Measurements from ENCODE around the gene ZNF57.
A peak's percentile ranks its signal among the peaks of the same experiment; 100 is the strongest.
"Not testable (repeated sequence)": the region's sequence is repeated elsewhere in the genome, so short reads cannot be mapped to it uniquely, and the experiment has no call there.

ZNF57 gene

DNA sequence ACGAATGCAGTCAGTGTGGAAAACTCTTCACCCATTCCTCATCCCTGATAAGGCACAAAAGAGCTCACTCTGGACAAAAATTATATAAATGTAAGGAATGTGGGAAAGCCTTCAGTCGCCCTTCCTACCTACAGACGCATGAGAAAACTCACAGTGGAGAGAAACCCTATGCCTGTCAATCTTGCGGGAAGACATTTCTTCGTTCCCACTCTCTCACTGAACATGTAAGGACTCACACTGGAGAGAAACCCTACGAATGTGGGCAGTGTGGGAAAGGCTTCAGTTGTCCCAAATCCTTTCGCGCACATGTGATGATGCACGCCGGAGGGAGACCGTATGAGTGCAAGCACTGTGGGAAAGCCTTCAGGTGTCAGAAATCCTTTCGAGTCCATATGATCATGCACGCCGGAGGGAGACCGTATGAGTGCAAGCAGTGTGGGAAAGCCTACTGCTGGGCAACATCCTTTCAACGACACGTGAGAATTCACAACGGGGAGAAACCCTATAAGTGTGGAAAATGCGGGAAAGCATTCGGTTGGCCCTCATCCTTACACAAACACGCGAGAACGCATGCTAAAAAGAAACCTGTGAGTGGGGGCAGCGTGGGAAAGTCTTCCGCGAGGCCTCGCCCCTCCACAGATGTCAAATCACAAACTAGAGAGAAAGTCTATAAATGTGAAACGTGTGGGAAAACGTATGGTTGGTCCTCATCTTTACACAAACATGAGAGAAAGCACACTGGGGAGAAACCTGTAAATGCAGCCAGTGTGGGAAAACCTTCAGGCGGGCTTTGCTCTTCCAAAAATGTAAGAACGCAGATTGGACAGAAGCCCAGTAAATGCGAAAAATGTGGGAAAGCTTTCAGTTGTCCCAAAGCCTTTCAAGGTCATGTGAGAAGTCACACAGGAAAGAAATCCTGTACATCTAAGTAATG lies 23.1 kb upstream of the ZNF57 start:
- H3K36me3 Mint-ChIP-seq: peaks cover 4 to 9% of the 10 kb centered on the region in 2 donors
- DNase-seq: no peak
- no peaks in the 10 kb centered on the region for H3K27me3 Mint-ChIP-seq
- no peaks in the 10 kb centered on the region for H3K4me1 Mint-ChIP-seq
- no peak for ATAC-seq (replicated peaks)
- H3K9me3 Mint-ChIP-seq: peaks cover 5 to 6% of the 10 kb centered on the region in 2 donors
- no peak overlapping the region for H3K27ac Mint-ChIP-seq
- H3K4me3 Mint-ChIP-seq: no peak overlapping the region

DNA sequence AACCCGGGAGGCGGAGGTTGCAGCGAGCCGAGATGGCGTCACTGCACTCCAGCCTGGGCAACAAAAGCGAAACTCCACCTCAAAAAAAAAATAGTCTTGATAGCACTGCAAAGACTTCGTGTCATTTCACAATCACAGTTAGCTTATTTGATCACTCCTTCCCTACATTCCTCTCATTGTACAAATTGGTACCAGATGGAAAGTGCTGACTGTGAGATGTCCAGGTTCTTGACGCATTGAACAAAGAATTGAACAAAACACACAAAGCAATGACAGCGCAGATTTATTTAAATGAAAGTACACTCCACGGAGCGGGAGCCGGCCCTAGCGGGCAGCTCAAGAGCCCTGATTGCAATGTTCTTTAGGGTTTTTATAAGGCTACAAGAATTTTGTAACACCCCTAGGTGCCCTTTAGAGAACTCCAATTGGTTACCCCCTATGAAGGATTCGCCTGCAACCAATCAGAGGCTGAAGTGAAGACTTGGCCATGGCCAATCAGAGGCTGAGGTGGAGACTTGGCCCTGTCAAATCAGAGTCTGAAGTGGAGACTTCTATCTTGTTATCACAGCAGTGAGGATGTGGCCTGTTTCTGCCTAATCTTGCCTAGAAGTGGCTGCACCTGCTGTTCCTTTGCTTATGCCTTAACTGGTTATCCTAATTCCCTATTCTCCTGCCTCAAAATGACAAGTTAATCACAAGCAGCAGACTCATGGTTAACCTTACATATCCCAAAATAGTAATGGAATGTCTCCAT lies 16.9 kb upstream of the ZNF57 start:
- DNase-seq (no peak), ATAC-seq (replicated peaks) (no peak)
- Mint-ChIP-seq H3K27ac (no peak overlapping the region), H3K27me3 (no peaks in the 10 kb centered on the region), H3K4me3 (no peak overlapping the region), H3K36me3 (peaks cover 1 to 2% of the 10 kb centered on the region in 2 donors), H3K4me1 (peaks cover 8 to 9% of the 10 kb centered on the region in 2 donors), H3K9me3 (peaks cover 3 to 5% of the 10 kb centered on the region in 2 donors)

DNA sequence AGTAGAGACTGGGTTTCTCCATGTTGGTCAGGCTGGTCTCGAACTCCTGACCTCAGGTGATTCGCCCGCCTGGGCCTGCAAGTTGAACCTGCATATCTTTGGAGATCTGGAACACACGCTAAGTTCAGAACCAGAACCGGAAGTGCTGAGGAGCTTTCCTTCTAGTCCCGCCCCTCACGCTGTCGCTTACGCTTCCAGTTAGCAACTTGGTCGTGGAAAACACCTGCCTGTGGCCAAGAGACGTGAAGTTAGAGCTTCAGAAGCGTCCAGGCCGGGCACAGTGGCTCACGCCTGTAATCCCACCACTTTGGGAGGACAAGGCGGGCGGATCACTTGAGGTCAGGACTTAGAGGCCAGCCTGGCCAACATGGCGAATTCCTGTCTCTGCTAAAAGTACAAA lies 15.0 kb upstream of the ZNF57 start:
- no peak overlapping the region for H3K27ac Mint-ChIP-seq

DNA sequence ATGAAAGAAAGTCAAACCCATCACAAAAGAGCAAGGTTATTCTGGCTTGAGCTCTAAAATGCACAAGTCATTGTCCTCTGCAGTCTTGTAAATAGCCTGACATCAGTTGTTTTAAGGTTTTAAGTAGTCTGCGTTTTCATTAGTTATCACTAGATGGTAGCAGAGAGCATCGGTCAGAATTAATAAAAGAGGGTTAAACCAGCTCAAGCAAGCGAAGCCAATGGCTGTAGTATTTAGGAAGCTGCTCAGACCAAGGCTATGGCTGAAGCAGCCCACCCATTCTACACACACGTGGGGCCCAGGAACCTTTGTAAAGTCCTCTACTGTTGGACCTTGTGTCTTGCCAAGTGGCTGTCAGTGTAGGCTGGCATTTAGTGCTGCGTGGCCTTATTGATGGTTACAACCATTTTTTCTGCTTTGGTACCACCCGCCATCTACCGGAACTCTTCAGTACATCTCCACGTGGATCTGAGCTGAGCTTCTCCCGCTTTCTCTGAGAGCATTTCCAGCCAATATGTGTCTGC lies 13.3 kb upstream of the ZNF57 start:
- Mint-ChIP-seq H3K27me3 (no peaks in the 10 kb centered on the region), H3K27ac (peak overlapping the region; percentile 32), H3K4me1 (peaks cover 15 to 20% of the 10 kb centered on the region in 2 donors), H3K4me3 (peak overlapping the region; percentile 3 to 63), H3K9me3 (no peaks in the 10 kb centered on the region), H3K36me3 (peaks cover 0 to 4% of the 10 kb centered on the region in 2 donors)
- DNase-seq: peak; percentile 13
- ATAC-seq (replicated peaks): peak; percentile 52 to 56

More for the DNA sequence above, 15.0 kb upstream of the ZNF57 start:
- no peaks in the 10 kb centered on the region for H3K9me3 Mint-ChIP-seq
- H3K4me3 Mint-ChIP-seq: no peak overlapping the region
- H3K27me3 Mint-ChIP-seq: no peaks in the 10 kb centered on the region
- ATAC-seq (replicated peaks): no peak
- H3K4me1 Mint-ChIP-seq: peaks cover 13 to 15% of the 10 kb centered on the region in 2 donors
- no peak for DNase-seq
- H3K36me3 Mint-ChIP-seq: peaks cover 0 to 4% of the 10 kb centered on the region in 2 donors

- DNase-seq (peak; percentile 80), ATAC-seq (replicated peaks) (peak; percentile 84 to 86)
- Mint-ChIP-seq H3K36me3 (peaks cover 0 to 4% of the 10 kb centered on the region in 2 donors), H3K4me3 (peak overlapping the region; percentile 84 to 86), H3K9me3 (no peaks in the 10 kb centered on the region), H3K27ac (peak overlapping the region; percentile 94), H3K27me3 (no peaks in the 10 kb centered on the region), H3K4me1 (peaks cover 15 to 20% of the 10 kb centered on the region in 2 donors)
Observed at GRCh38 chr19:2888731-2889224, 11.9 kb upstream of the ZNF57 start.

DNA sequence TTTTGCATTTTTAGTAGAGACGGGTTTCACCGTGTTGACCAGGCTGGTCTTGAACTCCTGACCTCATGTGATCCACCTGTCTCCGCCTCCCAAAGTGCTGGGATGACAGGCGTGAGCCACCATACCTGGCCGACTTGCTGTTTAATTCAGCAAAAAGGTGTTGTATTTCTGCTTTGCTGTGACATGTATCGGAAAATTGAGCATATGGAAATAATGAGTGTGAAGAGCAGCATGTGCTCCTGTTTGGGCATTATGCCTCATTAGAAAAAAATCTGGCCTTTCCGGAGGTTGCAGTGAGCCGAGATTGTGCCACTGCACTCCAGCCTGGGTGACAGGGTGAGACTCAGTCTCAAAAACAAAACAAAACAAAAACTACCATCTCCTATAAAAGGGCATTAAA lies 10.2 kb upstream of the ZNF57 start:
- not testable (repeated sequence) for ATAC-seq (replicated peaks); DNase-seq; H3K36me3 Mint-ChIP-seq; H3K27me3 Mint-ChIP-seq; H3K27ac Mint-ChIP-seq; H3K9me3 Mint-ChIP-seq
- Mint-ChIP-seq H3K4me3 (peak overlapping the region in 1 of 2 donors; percentile 21), H3K4me1 (peaks cover 15 to 20% of the 10 kb centered on the region in 2 donors)

GRCh38 chr19:2896694-2897093 lies 4.0 kb upstream of the ZNF57 start:
- Mint-ChIP-seq H3K4me1 (peaks cover 6 to 12% of the 10 kb centered on the region in 2 donors), H3K36me3 (peaks cover 5 to 15% of the 10 kb centered on the region in 2 donors), H3K4me3 (no peak overlapping the region), H3K9me3 (peaks cover 4 to 9% of the 10 kb centered on the region in 2 donors), H3K27me3 (no peaks in the 10 kb centered on the region), H3K27ac (no peak overlapping the region)
- no peak for DNase-seq
- no peak for ATAC-seq (replicated peaks)

DNA sequence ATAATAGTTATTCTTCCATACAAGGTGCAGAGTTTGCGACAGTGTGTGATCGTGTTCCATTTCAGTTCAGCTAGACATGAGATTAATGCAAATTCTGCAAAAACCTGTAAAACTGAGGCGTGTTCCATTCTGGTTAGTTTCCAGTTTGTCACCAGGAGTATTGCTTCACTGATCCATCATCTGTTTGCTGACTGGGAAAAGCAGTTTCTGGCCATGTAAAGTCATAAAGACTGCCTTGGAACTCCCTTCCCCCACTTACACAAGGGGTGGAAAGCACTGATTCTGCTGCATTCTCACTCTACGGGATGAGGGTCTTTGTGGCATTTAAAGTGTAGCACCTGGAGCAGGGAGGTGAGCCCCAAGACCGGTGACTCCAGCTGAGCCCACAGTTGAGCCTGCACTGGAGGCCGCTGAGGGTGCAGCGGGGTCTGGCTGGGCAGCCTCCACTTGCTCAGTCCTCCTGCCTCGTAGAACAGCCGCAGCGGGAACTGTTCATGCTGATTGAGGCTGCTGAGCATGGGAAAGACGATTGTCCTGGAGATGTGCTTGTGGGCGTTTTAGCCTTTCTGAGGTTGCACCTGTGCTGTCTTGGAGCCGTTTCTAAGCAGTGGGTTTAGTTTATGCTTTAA lies 2.0 kb downstream of the ZNF57 start:
- Mint-ChIP-seq H3K36me3 (peaks cover 2 to 12% of the 10 kb centered on the region in 2 donors), H3K27me3 (no peaks in the 10 kb centered on the region), H3K4me3 (peak overlapping the region in 1 of 2 donors; percentile 17), H3K27ac (no peak overlapping the region), H3K9me3 (no peaks in the 10 kb centered on the region), H3K4me1 (peaks cover 13 to 27% of the 10 kb centered on the region in 2 donors)
- DNase-seq (no peak), ATAC-seq (replicated peaks) (no peak)

DNA sequence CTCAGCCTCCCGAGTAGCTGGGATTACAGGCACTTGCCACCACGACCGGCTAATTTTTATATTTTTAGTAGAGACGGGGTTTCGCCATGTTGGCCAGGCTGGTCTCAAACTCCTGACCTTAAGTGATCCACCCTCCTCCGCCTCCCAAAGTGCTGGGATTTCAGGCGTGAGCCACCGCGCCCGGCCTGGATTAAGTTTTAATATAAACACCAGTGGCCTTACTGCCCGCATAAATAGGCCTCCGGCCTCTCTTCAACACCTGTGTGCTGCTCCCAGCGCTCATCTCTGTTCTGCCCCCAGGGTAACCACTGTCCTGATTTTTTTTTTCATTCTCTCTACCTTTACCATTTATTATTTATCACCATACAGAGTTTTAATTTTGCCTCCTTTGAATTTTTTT lies 2.6 kb downstream of the ZNF57 start:
- not testable (repeated sequence) for DNase-seq; H3K27me3 Mint-ChIP-seq; ATAC-seq (replicated peaks); H3K27ac Mint-ChIP-seq; H3K9me3 Mint-ChIP-seq; H3K4me3 Mint-ChIP-seq
- peaks cover 2 to 11% of the 10 kb centered on the region in 2 donors for H3K36me3 Mint-ChIP-seq
- peaks cover 13 to 28% of the 10 kb centered on the region in 2 donors for H3K4me1 Mint-ChIP-seq

DNA sequence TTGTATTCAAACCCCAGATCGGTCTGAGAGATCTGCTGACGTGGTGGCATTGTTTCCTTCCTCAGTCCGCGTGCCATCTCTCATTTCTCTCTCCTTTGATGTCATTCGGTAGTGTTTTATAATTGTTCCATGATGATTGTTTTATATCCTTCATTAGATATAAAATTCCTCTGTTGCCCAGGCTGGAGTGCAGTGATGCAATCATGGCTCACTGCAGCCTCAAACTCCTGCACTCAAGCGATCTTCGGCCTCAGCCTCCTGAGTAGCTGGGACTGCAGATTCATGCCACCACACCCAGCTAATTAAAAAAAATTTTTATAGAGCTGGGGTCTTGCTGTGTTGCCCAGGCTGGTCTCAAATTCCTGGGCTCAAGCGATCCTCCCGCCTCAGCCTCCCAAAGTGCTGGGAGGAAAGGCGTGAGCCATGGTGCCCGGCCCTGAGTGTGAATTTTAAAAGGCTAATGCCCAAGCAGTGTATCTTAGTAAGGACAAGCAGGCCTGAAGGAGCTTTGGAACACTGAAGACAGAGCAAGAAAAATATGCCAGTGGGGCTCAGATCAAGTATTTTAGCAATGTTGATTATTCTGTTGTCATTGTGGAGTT lies 5.3 kb downstream of the ZNF57 start:
- H3K4me3 Mint-ChIP-seq: no peak overlapping the region
- ATAC-seq (replicated peaks) (no peak), DNase-seq (no peak)
- H3K4me1 Mint-ChIP-seq: peaks cover 16 to 35% of the 10 kb centered on the region in 2 donors
- peaks cover 3 to 4% of the 10 kb centered on the region in 2 donors for H3K9me3 Mint-ChIP-seq
- no peaks in the 10 kb centered on the region for H3K27me3 Mint-ChIP-seq
- H3K36me3 Mint-ChIP-seq: peaks cover 7 to 17% of the 10 kb centered on the region in 2 donors
- no peak overlapping the region for H3K27ac Mint-ChIP-seq

DNA sequence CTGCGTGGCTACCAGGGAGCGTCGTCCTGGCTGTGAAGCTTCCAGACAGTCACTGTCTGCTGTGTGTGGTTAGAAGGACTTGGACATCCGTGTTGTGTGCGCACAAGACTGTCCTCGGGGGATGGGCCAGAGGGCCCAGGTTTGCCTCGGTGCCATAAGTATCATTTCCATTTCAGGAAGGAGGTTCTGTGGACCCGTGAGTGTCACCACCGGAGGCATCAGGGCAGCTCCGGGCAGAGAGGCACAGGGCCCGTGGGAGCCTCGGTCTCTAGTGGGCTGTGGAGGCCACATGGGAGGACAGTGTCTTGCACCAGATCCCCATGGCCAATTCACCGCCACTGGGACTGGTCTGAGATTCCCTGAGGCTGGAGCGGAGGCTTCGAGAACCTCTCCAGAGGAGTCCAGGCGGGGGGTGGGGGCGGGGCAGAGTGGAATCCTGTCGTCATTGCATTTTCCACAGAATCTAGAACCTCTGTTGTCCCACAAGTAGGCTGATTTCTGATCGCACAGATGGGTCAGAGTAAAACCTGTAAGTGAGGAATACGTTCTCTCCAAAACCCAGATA lies 6.0 kb downstream of the ZNF57 start:
- no peak overlapping the region for H3K27ac Mint-ChIP-seq
- ATAC-seq (replicated peaks): no peak

GRCh38 chr19:2912306-2912705 lies 11.6 kb downstream of the ZNF57 start:
- Mint-ChIP-seq H3K4me3 (no peak overlapping the region), H3K9me3 (peaks cover 10% of the 10 kb centered on the region in 2 donors), H3K36me3 (peaks cover 31 to 49% of the 10 kb centered on the region in 2 donors), H3K27ac (no peak overlapping the region), H3K4me1 (peaks cover 9 to 23% of the 10 kb centered on the region in 2 donors), H3K27me3 (no peaks in the 10 kb centered on the region)
- no peak for DNase-seq
- no peak for ATAC-seq (replicated peaks)

More for the DNA sequence above, 6.0 kb downstream of the ZNF57 start:
- no peak overlapping the region for H3K4me3 Mint-ChIP-seq
- H3K4me1 Mint-ChIP-seq: peaks cover 15 to 29% of the 10 kb centered on the region in 2 donors
- no peak for DNase-seq
- H3K36me3 Mint-ChIP-seq: peaks cover 9 to 20% of the 10 kb centered on the region in 2 donors
- H3K27me3 Mint-ChIP-seq: no peaks in the 10 kb centered on the region
- H3K9me3 Mint-ChIP-seq: peaks cover 3 to 4% of the 10 kb centered on the region in 2 donors

Measured in stimulated activated naive B cell treated with anti-CD40 and anti-IgM and Interleukin-4, amounts not matched to agents 10 μg/mL and 1 μg/mL and 100 μg/mL, for 72 hours (primary cell).